RWPE2 (cell line): ENCODE data around the gene CDH26.

ENCODE experiments used
- ATAC-seq: fragments of 200-7000 bp; cut with Tn5 transposase; 3 replicates; pipeline ENCODE4 v1.9.1; 2021; ENCODE audit warnings: low read depth
- DNase-seq: peaks from one replicate; pipeline ENCODE4 v3.0.0-alpha.2; 2020; ENCODE audit warnings: low spot score
- H3K27ac ChIP-seq: fragments of 450-650 bp; 2 replicates; pipeline ENCODE4 v1.5.1; 2017; ENCODE audit warnings: mild to moderate bottlenecking; ENCODE audit not compliant: poor library complexity, severe bottlenecking
- H3K27me3 ChIP-seq: fragments of 250-450 bp; sonication (Bioruptor Pico); 2 replicates; pipeline ENCODE4 v1.5.1; 2021; ENCODE audit warnings: mild to moderate bottlenecking, moderate library complexity; ENCODE audit not compliant: insufficient read depth, poor library complexity, severe bottlenecking
- H3K36me3 ChIP-seq: fragments of 250-450 bp; sonication (Bioruptor Pico); 2 replicates; pipeline ENCODE4 v1.5.1; 2020; ENCODE audit warnings: low read depth, mild to moderate bottlenecking, moderate library complexity
- H3K4me1 ChIP-seq: fragments of 250-450 bp; sonication (Bioruptor Pico); 2 replicates; pipeline ENCODE4 v1.5.1; 2021; ENCODE audit warnings: mild to moderate bottlenecking, moderate library complexity; ENCODE audit not compliant: insufficient read depth, poor library complexity, severe bottlenecking
- H3K4me3 ChIP-seq: fragments of 250-450 bp; sonication (Bioruptor Pico); 2 replicates; pipeline ENCODE4 v1.5.1; 2021; ENCODE audit warnings: mild to moderate bottlenecking, moderate library complexity; ENCODE audit not compliant: severe bottlenecking
- H3K9me3 ChIP-seq: fragments of 250-450 bp; sonication (Bioruptor Pico); 2 replicates; pipeline ENCODE4 v1.5.1; 2021; ENCODE audit warnings: mild to moderate bottlenecking, moderate library complexity; ENCODE audit not compliant: severe bottlenecking
- CTCF ChIP-seq: fragments of 450-650 bp; IDR thresholded peaks from one replicate; pipeline ENCODE4 v1.5.1; 2017; ENCODE audit warnings: mild to moderate bottlenecking, moderate library complexity; ENCODE audit not compliant: poor library complexity, severe bottlenecking

Gene CDH26

GRCh38 chr20:60057866-60058807 is 99.9 kb downstream of the CDH26 start:
- no peak for ATAC-seq

GRCh38 chr20:60058879-60059278 is 100.7 kb downstream of the CDH26 start:
- Histone ChIP-seq H3K4me3 (no peak overlapping the region), H3K27ac (peak overlapping the region; percentile 1), H3K27me3 (no peaks in the 10 kb centered on the region), H3K36me3 (peaks cover 19% of the 10 kb centered on the region), H3K4me1 (peaks cover 42% of the 10 kb centered on the region), H3K9me3 (no peaks in the 10 kb centered on the region)
- TF ChIP-seq CTCF = no peak
- ATAC-seq (no peak), DNase-seq (peak; percentile 78)

More at GRCh38 chr20:60057866-60058807, 99.9 kb downstream of the CDH26 start:
- peak; percentile 76 for DNase-seq
- TF ChIP-seq CTCF = no peak
- Histone ChIP-seq H3K4me1 (peaks cover 40% of the 10 kb centered on the region), H3K27ac (peak overlapping the region; percentile 1), H3K36me3 (peaks cover 19% of the 10 kb centered on the region), H3K9me3 (no peaks in the 10 kb centered on the region), H3K4me3 (no peak overlapping the region), H3K27me3 (no peaks in the 10 kb centered on the region)

- no peaks in the 10 kb centered on the region for H3K9me3 ChIP-seq
- H3K4me1 ChIP-seq = peaks cover 42% of the 10 kb centered on the region
- ATAC-seq = no peak
- peak; percentile 62 for DNase-seq
- no peak overlapping the region for H3K4me3 ChIP-seq
- H3K27ac ChIP-seq = peak overlapping the region; percentile 57
- no peak for TF ChIP-seq CTCF
- H3K36me3 ChIP-seq = peaks cover 26% of the 10 kb centered on the region
- H3K27me3 ChIP-seq = no peaks in the 10 kb centered on the region
Measured at GRCh38 chr20:60060006-60060557, 101.9 kb downstream of the CDH26 start.

- no peak for TF ChIP-seq CTCF
- peak; percentile 82 for ATAC-seq
- peaks cover 37% of the 10 kb centered on the region for H3K4me1 ChIP-seq
- H3K36me3 ChIP-seq = peaks cover 26% of the 10 kb centered on the region
- no peaks in the 10 kb centered on the region for H3K9me3 ChIP-seq
- H3K27ac ChIP-seq = peak overlapping the region; percentile 57
- no peak overlapping the region for H3K4me3 ChIP-seq
- peak; percentile 92 for DNase-seq
- no peaks in the 10 kb centered on the region for H3K27me3 ChIP-seq
Measured at GRCh38 chr20:60060593-60060992, 102.4 kb downstream of the CDH26 start.
